Measurements from ENCODE around the gene TMPRSS6.

Gene TMPRSS6

GRCh38 chr22:37107816-37108621, 1.5 kb downstream of the TMPRSS6 start:
- FAIRE-seq = no peak
- TF ChIP-seq PAX5 (IDR thresholded peaks at IDR 0.05; ENCODE audit: insufficient read depth, low read length, severe bottlenecking) (no peak), POLR2A (IDR thresholded peaks at IDR 0.05; ENCODE audit: low read depth, low read length) (no peak), TAF1 (IDR thresholded peaks at IDR 0.05; ENCODE audit: low read depth, low read length) (no peak), POU2F2 (IDR thresholded peaks at IDR 0.05; ENCODE audit: low read depth, low read length) (no peak), SPI1 (IDR thresholded peaks at IDR 0.05; ENCODE audit: low read depth, low read length) (no peak), POLR2AphosphoS5 (IDR thresholded peaks at IDR 0.05; ENCODE audit: low read depth, low read length) (no peak)
- no peak for DNase-seq (ENCODE audit: insufficient read length, low spot score)

GRCh38 chr22:37105990-37106389, 3.5 kb downstream of the TMPRSS6 start:
- FAIRE-seq (no peak), DNase-seq (ENCODE audit: insufficient read length, low spot score) (no peak)
- no peak for TF ChIP-seq PAX5 (IDR thresholded peaks at IDR 0.05; ENCODE audit: insufficient read depth, low read length, severe bottlenecking)
- no peak for TF ChIP-seq POLR2AphosphoS5 (IDR thresholded peaks at IDR 0.05; ENCODE audit: low read depth, low read length)
- no peak for TF ChIP-seq SPI1 (IDR thresholded peaks at IDR 0.05; ENCODE audit: low read depth, low read length)
- TF ChIP-seq POU2F2 (IDR thresholded peaks at IDR 0.05; ENCODE audit: low read depth, low read length) = no peak
- TF ChIP-seq POLR2A (IDR thresholded peaks at IDR 0.05; ENCODE audit: low read depth, low read length) = no peak
- no peak for TF ChIP-seq TAF1 (IDR thresholded peaks at IDR 0.05; ENCODE audit: low read depth, low read length)

GRCh38 chr22:37105154-37105553, 4.4 kb downstream of the TMPRSS6 start:
- FAIRE-seq (peak; percentile 40), DNase-seq (ENCODE audit: insufficient read length, low spot score) (no peak)
- TF ChIP-seq SPI1 (IDR thresholded peaks at IDR 0.05; ENCODE audit: low read depth, low read length) (peak; percentile 48; the same call in 1 of the 2 replicates), POLR2A (IDR thresholded peaks at IDR 0.05; ENCODE audit: low read depth, low read length) (no peak)

- DNase-seq (ENCODE audit: insufficient read length, low spot score) = no peak
- TF ChIP-seq POLR2A (IDR thresholded peaks at IDR 0.05; ENCODE audit: low read depth, low read length) (no peak), PAX5 (IDR thresholded peaks at IDR 0.05; ENCODE audit: insufficient read depth, low read length, severe bottlenecking) (no peak), SPI1 (IDR thresholded peaks at IDR 0.05; ENCODE audit: low read depth, low read length) (no peak), POU2F2 (IDR thresholded peaks at IDR 0.05; ENCODE audit: low read depth, low read length) (no peak), TAF1 (IDR thresholded peaks at IDR 0.05; ENCODE audit: low read depth, low read length) (no peak), POLR2AphosphoS5 (IDR thresholded peaks at IDR 0.05; ENCODE audit: low read depth, low read length) (no peak)
- no peak for FAIRE-seq
Observed at GRCh38 chr22:37103656-37104452, 5.7 kb downstream of the TMPRSS6 start.

GRCh38 chr22:37103151-37103550, 6.4 kb downstream of the TMPRSS6 start:
- no peak for FAIRE-seq
- TF ChIP-seq PAX5 (IDR thresholded peaks at IDR 0.05; ENCODE audit: insufficient read depth, low read length, severe bottlenecking) = no peak
- TF ChIP-seq POLR2AphosphoS5 (IDR thresholded peaks at IDR 0.05; ENCODE audit: low read depth, low read length) = no peak
- no peak for TF ChIP-seq SPI1 (IDR thresholded peaks at IDR 0.05; ENCODE audit: low read depth, low read length)
- no peak for TF ChIP-seq TAF1 (IDR thresholded peaks at IDR 0.05; ENCODE audit: low read depth, low read length)
- no peak for TF ChIP-seq POLR2A (IDR thresholded peaks at IDR 0.05; ENCODE audit: low read depth, low read length)
- TF ChIP-seq POU2F2 (IDR thresholded peaks at IDR 0.05; ENCODE audit: low read depth, low read length) = no peak
- DNase-seq (ENCODE audit: insufficient read length, low spot score) = no peak

- FAIRE-seq = no peak
- TF ChIP-seq POLR2A (IDR thresholded peaks at IDR 0.05; ENCODE audit: low read depth, low read length) (no peak), POLR2AphosphoS5 (IDR thresholded peaks at IDR 0.05; ENCODE audit: low read depth, low read length) (no peak), TAF1 (IDR thresholded peaks at IDR 0.05; ENCODE audit: low read depth, low read length) (no peak)
- no peak for DNase-seq (ENCODE audit: insufficient read length, low spot score)
Observed at GRCh38 chr22:37101311-37102066, 8.0 kb downstream of the TMPRSS6 start.

- TF ChIP-seq TAF1 (IDR thresholded peaks at IDR 0.05; ENCODE audit: low read depth, low read length) (no peak), PAX5 (IDR thresholded peaks at IDR 0.05; ENCODE audit: insufficient read depth, low read length, severe bottlenecking) (no peak), POLR2A (IDR thresholded peaks at IDR 0.05; ENCODE audit: low read depth, low read length) (no peak), POU2F2 (IDR thresholded peaks at IDR 0.05; ENCODE audit: low read depth, low read length) (no peak), POLR2AphosphoS5 (IDR thresholded peaks at IDR 0.05; ENCODE audit: low read depth, low read length) (no peak), SPI1 (IDR thresholded peaks at IDR 0.05; ENCODE audit: low read depth, low read length) (no peak)
- FAIRE-seq (peak; percentile 20), DNase-seq (ENCODE audit: insufficient read length, low spot score) (no peak)
Observed at GRCh38 chr22:37100589-37101127, 8.9 kb downstream of the TMPRSS6 start.

GRCh38 chr22:37098976-37099591, 10.4 kb downstream of the TMPRSS6 start:
- no peak for FAIRE-seq
- DNase-seq (ENCODE audit: insufficient read length, low spot score) = no peak
- TF ChIP-seq POLR2A (IDR thresholded peaks at IDR 0.05; ENCODE audit: low read depth, low read length) (no peak), PAX5 (IDR thresholded peaks at IDR 0.05; ENCODE audit: insufficient read depth, low read length, severe bottlenecking) (no peak), TAF1 (IDR thresholded peaks at IDR 0.05; ENCODE audit: low read depth, low read length) (no peak), POLR2AphosphoS5 (IDR thresholded peaks at IDR 0.05; ENCODE audit: low read depth, low read length) (no peak), POU2F2 (IDR thresholded peaks at IDR 0.05; ENCODE audit: low read depth, low read length) (no peak), SPI1 (IDR thresholded peaks at IDR 0.05; ENCODE audit: low read depth, low read length) (no peak)
